ENCODE measurements around the gene MORN1.
A peak's percentile ranks its signal among the peaks of the same experiment; 100 is the strongest.

Gene MORN1

DNA sequence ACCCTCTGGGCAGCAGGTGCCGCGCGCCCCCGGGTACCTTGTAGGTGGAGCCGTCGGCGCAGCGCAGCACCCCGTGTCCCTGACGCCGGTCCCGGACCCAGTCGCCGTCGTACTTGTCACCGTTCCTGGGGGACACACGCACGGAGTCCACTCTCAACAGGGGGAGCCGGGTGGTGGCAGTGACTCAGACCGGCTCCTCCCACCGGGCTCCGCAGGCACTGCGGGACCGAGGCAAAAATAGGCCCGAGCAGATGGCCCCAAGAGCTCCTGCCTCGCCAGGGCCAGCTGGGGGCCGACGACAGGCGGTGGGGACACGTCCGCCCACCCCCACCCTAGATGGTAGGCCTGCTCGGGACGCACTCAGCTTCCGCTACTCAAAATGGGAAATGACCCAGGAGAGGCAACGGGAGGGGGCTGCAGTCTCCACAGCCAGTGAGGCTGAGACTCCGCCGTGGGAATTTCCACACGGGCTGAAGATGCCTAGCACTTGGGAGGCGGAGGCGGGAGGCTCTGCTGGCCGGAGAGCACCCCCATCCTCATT, 6.3 kb downstream of the MORN1 start:
- no peak for DNase-seq

DNA sequence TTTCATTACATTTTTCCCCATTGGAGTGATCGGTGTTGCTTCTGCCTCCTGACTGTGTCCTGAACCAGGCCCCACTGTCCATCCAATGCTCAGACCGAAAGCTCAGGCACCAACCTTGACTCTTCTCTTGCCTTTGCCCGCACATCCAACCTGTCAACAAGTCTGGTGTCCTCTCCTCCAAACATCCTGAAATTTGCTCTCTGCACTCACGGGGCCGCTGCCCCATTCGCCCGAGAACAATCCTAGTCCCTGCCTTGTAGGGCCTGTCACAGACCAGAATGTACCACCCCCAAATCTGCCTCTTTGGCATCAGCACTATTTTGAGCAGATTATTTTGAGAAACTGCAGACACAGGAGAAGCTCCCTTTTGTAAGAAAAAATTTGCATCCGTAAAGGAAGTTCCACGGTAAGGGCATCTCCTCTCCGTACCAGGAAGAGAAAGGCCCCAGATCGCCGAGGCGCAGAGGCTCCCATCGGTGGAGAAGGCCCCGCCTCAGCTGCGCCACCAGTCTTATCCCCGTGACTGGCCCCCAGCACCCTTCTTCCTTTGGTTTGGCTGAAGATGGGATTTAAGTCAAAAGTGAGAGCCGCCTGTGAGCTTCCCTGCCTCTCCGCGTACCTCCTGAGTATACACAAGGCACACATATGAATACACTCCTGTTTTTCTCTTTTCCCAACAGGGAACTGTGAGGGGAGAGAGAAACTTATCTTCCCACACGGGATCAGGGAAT, 7.1 kb downstream of the MORN1 start:
- DNase-seq = no peak

DNA sequence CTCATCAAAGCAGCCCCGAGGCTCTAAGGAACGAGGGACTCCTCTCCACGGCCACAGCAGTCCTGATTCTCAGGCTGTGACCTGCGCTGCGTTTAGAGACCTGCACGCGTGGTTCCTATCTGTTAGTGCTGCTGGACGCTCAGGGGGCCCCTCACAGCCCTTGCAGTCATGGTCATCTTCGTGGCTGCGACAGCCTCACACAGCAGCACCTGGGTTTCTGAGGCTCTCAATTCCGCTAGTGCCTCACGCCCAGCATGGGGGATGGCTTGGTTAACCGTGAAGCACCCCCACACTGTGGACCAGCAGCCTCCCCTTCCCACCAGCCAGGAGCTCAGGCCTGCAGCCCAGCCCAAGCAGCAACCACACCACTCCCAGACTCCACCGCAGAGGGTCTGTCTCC, 7.8 kb downstream of the MORN1 start:
- no peak for DNase-seq

DNA sequence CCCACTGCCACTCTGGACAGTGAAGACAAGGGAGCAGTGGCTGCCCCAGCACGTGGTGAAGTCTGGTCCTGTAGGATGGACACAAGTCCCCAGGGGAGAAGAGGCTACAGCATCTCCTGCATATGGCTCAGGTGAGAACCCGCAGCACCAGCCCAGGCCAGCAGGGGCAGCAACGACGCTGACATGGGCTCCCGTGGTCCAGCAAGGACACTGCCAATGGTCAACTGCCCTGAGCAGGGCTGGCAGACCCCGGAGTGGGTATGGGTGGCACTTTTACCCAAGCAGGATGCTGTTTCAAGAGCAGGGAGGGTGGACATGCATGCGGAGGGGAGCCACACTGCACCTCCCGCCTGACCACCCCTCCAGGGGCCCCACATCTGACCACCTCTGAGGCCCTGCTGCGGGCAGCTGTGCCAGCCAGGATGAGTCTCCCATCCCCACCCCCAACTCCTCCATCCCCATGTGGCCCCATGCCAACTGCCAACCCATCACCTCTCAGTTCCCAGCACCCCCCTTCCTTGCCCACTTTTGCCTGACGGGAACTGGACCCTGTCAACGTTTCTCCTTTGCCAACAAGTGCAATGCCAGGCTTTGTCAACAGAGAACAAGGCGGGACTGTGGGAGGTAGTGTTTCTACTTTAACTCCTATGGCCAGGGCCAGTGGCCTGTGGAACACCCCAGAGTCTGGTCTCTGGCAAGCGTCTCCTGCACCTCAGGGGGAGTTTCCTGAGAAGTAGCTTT, 8.6 kb downstream of the MORN1 start:
- DNase-seq = no peak

DNA sequence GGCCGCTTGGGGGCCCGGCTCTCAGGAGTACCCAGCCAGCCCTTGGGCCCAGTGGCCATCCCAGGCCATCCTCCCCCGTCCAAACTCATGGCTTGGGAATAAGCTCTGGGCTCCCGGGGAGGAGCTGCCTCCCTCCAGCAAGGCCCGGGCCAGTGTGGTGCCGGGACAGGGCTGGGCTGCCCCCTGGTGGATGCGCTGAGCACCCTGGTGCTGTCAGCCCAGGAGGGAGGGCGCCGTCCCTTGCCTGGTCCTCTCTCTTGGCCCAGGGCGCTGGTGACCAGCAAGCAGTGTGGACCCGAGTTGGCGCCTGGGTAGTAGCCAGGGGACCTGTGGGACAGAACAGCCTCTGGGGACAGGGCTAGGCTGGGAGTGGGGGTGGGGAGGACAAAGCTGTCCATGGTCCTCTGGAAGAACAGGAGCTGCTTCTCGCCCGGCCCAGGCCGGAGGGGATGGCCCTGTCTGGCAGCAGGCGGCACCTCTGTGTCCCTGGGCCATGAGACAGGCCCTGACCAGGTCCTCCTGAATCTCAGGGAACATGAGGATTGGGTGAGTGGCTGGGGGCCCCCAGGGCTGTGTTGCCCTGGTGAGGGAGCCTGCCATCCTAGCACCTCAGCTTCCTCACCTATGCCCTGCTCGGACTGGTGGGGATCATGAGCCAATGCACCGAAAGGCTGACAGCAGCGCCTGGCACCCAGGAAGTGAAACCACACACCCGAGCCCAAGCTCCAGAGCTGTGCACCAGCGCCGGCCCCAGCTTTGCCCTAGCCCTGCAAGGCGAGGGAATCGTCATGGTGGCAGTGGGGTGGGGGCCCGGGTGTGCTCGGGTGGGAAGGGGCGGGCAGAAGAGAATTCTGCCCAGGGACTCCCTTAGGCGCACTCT, 9.4 kb downstream of the MORN1 start:
- no peak for DNase-seq

DNA sequence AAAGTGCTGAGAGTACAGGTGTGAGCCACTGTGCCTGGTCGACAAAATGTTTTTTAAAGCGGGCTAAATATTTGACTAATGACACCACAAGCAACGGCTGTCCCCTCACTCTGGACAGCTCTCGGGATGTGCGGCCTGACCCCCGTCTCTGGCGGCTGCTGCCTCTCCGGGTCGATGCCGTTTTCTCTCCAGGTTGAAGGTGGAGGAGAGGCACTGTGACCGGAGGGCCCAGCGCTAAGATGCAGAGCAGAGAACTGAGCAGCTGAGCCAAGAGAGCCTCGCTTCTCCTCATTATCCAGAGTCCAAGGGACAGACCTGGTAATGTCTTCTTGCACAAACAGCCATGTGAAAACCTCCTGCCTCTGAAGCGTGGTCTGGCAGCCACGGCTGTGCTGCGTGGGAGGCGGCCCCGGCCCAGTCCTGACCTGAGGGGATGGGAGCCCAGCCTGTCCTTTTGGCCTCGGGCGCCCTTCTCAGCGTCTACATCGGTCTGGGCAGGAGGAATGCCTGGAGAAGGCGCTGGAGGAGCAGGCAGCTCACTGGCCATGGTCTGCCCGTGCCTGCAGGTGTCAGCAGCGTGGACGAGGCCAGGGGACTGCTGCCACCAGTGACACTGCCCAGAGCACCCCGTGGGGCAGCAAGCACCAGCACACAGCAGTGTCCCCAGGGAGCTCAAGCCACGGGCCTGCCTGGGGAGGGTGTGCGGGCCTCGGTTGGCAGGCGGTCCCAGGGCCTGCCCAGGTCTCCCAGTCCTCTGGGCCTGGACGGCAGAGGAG, 10.3 kb downstream of the MORN1 start:
- DNase-seq = no peak

DNA sequence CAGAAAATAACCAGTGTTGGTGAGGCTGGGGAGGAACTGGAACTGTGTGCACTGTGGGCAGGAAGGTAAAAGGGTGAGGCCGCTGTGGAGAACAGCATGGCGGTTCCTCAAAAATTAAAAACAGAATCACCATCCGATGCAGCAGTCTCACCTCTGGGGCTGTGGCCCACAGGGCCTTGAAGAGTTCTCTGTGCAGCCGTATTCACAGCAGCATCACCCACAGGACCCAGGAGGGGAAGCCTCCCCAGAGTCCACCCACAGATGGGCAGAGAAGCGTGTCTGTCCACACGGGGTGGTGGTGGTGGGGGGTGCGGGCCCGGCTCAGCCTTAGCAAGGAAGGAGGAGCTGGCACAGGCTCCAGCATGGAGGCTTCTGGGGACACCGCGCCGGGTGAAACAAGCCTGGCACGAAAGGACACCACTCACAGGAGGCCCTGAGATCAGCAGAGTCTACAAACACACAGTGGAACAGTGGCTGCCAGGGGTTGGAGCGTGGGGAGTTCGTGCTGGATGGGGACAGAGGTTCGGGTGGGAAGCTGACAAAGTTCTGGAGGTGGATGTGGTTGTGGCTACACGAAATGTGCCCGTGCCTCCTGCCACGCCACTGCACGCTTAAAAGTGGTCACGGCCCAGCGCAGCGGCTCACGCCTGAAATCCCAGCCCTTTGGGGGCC, 11.5 kb downstream of the MORN1 start:
- DNase-seq = no peak

DNA sequence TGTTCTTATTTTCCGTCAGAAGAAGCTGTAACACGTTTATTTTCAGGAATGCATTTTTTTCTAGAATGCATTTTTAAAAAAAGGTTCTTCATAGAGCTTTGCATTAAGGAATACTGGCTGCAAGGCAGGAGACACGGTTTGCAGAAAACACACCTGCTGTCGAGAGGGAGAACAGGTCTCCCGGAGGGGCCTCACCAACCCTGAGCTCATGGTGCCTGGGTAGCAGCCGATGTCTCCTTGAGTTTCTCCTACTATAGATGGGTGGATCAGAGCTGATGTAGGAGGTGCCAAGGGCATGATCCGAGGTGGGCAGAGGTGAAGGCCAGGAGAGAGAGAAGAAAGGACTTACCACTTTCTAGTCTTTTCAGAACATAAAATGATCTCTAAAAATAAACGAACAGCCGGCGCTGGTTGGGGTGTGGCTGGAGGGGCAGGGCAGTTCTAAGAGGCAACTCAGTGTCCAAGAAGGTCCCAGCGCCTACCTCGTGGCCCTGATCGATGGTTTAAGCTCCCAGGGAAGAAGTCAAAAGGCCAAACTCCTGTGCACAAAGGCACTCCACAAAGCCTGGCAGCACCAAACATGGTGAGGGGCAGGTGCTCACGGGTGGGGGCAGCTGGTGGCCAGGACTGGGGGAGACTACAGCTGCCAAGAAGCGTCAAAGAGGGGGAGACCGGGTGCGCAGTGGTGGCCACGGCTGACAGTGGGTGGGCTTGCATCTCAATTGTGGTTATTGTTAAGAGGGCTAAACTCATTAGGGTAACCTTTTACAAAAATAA, 12.2 kb downstream of the MORN1 start:
- no peak for DNase-seq

DNA sequence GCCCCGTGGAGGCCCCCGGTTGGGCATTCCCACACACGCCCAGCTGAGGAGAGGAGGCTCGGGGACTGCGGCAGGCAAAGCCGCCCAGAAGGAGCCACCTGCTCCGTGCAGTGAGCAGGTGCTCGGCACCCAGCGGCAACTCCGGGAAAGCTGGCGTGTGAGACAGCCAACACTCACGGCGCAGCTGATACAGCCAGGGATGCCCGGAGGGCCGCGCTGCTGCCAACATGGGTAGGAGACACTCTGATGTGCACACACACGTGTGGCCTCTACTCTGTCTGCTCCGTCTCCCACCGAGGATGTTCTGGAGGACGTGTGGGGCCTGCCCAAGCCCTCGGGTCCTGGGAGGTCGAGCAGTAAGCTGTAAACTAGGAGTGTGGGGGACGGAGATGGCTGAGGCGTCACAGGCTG, 12.9 kb downstream of the MORN1 start:
- DNase-seq = peak; percentile 21

DNA sequence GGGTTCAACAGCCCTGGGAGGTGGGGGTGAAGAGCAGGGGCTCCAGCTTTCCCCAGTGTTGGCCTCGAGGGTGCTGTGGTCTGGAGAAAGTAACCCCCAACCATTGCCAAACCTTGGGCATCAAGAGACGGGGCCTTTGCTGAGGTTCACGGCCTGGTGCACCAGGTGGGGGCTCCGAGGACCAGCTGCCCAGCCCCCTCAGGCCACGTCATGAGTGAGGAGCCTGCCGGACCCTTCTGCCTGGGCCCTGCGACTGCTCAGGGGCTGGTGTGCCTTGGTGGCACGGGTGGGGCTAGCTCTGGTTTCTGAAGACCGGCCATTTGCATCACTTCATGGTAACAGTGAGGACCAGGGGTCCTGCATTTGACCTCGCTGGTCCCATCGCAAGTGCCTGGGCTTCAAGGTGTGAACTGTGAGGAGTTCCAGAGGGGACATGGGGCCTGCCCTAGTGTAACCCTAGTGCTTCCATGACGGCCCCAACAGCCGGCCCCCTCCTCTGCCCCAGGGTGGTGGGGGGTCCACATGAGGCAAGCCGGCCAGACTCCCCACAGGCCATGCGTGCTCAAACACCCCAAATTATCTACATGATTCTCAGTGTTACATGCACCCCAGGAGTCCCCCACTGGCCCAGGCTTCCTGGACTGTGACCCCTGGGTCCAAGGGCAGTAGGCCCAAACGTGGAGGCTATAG, 13.5 kb downstream of the MORN1 start:
- no peak for DNase-seq

DNA sequence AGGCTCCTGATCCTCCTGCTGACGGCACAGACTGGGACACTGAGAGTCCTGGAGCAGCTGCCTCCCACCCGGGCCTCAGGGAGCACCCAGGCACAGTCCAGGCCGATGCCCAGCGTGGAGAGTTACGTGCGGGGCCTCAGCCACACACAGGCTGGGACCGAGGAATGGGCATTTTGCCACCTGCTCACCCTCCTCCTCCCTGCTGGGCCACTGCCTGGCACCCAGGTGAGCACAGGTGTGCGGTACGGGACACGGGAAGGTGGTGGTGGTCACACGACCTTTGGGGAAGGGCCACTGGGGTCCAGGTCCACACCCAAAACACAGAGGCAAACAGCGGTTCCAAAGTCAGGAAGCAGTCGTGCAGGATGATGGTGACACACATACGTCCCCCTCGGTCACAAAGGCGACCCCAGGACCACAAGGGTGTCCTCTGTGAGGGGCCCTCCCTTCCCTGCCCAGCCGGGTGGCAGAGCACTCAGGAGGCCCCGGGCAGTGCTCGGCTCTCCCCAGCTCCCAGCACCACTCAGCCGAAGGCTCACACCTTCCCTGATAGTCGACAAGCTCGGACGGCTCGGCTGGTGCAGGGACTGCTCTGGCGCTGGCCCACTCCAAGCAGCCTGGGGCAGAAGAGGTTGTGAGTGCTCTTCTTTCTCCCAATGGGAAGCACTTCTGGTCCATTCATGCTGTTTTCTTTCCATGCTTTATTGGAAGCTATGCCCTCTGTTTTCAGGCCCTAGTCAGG, 14.3 kb downstream of the MORN1 start:
- no peak for DNase-seq

DNA sequence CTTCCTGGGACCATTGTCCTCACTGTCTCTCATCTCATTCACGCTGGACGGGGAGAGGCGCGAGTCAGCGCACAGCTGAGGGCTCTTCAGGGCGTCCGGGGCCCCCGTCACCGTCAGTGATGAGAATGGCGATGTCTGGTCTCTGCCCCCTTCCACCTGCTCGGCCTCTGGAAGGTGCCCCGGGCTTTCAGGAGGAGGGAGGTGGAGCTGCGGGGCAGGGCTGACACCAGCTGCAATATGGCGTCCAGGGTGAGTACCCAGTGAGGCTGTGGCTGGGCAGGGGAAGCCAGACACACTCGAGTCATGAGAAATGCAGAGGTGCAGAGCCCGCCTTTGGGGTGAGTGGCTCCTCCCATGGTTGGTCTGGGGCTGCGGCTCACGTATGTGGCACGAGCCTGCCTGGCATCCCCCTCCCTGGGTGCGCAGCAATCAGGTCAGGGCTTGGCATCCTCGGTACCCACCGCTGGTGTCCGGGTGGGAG, 15.1 kb downstream of the MORN1 start:
- DNase-seq = peak; percentile 23

DNA sequence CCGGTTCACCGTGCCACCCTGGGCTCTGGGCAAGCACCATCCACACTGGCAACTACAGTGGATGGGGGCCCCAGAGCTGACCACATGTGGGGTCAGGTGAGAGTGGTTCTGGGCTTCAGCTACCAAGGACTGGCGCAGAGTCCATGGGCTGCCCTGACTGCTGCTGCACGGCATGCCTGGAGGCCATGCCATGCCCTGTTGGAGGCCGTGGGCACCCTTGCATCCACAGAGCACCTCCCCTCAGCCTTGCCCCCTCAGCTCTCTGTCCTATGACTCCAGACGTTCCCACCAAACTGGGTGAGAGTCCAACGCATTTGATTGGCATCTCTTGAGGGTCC, 15.5 kb downstream of the MORN1 start:
- DNase-seq = no peak

DNA sequence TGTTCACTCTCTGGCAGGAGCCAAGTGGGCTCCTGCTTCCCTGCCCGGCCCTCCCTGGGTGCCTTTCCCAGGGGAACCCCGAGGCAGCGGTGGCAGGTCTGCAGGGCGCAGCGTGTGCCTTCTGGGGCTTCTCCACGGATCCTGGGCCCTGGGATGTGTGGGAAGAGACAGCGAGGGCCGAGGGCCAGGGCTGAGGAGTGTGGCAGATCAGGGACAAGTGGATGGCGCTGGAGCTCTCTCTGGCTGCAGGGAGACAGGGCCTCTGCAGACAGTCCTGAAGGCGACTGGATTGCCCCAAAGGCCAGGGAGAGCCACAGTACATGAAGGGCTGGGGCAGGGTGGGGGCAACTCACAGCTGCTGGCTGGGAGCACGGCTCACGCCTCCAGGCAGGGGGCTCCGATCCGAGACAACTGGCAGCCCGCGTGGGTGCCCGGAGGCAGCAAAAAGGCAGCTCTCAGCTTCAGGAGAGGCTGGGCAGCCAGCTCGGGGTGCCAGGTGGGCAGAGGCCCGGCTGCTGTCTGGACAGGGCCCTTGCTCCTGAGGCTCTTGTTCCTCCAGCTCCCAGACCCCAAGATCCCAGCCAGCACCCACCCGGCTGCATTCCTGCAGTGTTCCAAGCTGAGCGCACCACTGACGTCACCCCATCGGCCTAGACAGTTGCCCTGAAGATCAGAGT, 16.0 kb downstream of the MORN1 start:
- DNase-seq = no peak

DNA sequence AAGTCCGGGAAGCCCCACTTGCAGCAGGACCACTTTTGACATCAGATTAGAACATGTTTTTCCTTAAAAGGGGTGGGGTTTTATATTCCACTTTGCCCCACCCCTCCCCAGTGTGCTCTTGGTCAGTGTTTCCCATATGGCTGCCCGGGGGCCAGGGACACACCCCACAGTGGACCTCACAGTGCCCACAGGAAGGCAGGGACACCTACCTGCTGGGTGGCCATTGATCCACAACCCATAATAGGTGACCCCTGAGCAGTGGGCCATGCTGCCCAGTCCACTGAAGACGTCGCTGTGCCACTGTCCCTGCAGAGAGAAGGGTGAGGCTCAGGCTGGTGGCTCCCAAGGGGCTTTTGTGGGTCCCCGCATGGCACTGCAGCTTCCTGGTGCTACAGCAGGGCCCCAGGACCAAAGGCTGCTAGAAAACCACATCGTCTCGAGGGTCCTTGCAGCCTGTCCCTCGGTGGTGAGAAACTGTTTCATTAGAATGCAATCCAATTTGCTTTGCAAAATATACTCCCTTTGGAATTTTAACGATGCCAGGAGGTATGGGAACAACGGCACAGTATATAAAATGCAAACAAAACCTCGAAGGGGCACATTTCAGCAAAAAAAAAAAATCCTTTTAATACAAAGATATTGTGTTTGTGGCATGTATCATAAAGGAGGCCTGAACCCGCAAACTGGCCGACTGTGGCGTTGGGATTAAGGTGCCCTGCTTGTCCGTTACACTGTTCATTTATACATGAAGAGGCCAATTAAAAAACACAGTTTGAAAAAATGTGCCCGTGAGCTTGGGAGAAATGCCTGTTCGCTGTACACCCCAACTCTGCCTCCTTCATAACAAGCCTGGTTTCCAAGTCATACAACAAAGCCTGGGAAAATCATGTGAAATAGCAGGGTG, 16.9 kb downstream of the MORN1 start:
- no peak for DNase-seq

DNA sequence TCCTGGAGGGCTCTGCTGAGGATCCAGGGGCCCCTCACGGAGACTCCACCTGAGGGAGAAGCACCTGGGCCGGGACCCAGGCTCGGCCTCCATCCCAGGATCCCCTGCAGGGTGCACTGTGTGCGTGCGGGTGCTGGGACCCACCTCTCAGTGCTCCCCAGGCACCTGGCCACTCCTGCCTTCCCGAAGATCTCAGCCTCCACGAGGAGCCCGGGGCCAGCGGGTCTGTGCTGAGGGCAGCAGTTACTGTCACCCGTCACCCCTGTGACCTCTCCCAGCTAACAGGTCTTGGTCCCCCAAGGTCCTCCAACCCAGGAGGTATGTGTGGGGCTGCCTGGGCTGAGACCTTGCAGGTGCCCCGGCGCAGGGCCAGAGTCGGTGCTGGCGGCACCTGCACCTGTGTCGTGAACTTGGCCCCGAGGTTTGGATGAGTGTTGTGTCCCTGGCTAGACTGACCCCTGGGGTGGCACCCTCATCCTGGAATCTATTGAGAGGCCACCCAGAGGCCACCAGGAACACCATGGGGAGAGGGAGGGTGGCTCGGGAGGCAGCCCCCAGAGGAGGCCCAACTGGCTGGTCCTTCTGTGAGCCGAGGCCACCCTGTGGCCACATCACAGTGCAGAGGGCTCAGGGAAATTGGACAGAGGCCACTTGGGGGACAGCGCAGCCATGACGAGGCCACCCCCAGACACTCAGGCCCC, 17.7 kb downstream of the MORN1 start:
- no peak for DNase-seq
